ENCODE measurements around the gene CYGB. TPM values are rescaled to one million over a fixed set of nuclear protein-coding genes. Genes with fewer than 3 reads are reported as not detected.
A peak's percentile ranks its signal among the peaks of the same experiment; 100 is the strongest.

The CYGB gene
- total RNA-seq, 4 donors from 2014 or later: 5.8 to 81.7 (median 11.1) TPM

- no peak for DNase-seq
- Histone ChIP-seq H3K27me3 (peaks cover 0 to 3% of the 10 kb centered on the region in 2 donors), H3K27ac (no peak overlapping the region), H3K36me3 (no peaks in the 10 kb centered on the region), H3K9me3 (no peaks in the 10 kb centered on the region), H3K4me1 (peaks cover 0 to 52% (median 4%) of the 10 kb centered on the region in 4 donors), H3K4me3 (no peak overlapping the region)
- TF ChIP-seq POLR2A (IDR thresholded peaks at IDR 0.05) (no peak), CTCF (IDR thresholded peaks at IDR 0.05) (no peak)
Measured at GRCh38 chr17:76543482-76543825, 5.9 kb upstream of the CYGB start.

- H3K9me3 ChIP-seq: no peaks in the 10 kb centered on the region
- H3K27ac ChIP-seq: no peak overlapping the region
- peaks cover 0 to 8% of the 10 kb centered on the region in 2 donors for H3K27me3 ChIP-seq
- no peaks in the 10 kb centered on the region for H3K36me3 ChIP-seq
- H3K4me3 ChIP-seq: no peak overlapping the region
- DNase-seq: no peak
- H3K4me1 ChIP-seq: peaks cover 0 to 57% (median 6%) of the 10 kb centered on the region in 4 donors
- TF ChIP-seq CTCF (IDR thresholded peaks at IDR 0.05): no peak
- TF ChIP-seq POLR2A (IDR thresholded peaks at IDR 0.05): no peak
Measured at GRCh38 chr17:76542984-76543383, 5.5 kb upstream of the CYGB start.

GRCh38 chr17:76542566-76542971 is 5.1 kb upstream of the CYGB start:
- H3K36me3 ChIP-seq: no peaks in the 10 kb centered on the region
- no peak for TF ChIP-seq POLR2A (IDR thresholded peaks at IDR 0.05)
- no peak for TF ChIP-seq CTCF (IDR thresholded peaks at IDR 0.05)
- DNase-seq: no peak
- H3K4me1 ChIP-seq: peaks cover 0 to 61% (median 9%) of the 10 kb centered on the region in 4 donors
- no peaks in the 10 kb centered on the region for H3K9me3 ChIP-seq
- no peak overlapping the region for H3K4me3 ChIP-seq
- H3K27me3 ChIP-seq: peaks cover 0 to 12% of the 10 kb centered on the region in 2 donors
- no peak overlapping the region for H3K27ac ChIP-seq

GRCh38 chr17:76541739-76542454 is 4.4 kb upstream of the CYGB start:
- no peak for DNase-seq
- Histone ChIP-seq H3K4me1 (peaks cover 0 to 60% (median 7%) of the 10 kb centered on the region in 4 donors), H3K9me3 (no peaks in the 10 kb centered on the region), H3K27me3 (peaks cover 0 to 16% of the 10 kb centered on the region in 2 donors), H3K36me3 (no peaks in the 10 kb centered on the region), H3K4me3 (no peak overlapping the region), H3K27ac (no peak overlapping the region)
- TF ChIP-seq CTCF (IDR thresholded peaks at IDR 0.05): no peak
- no peak for TF ChIP-seq POLR2A (IDR thresholded peaks at IDR 0.05)

- TF ChIP-seq CTCF (IDR thresholded peaks at IDR 0.05) (peak in 3 of 6 experiments; percentile 23 to 26 (median 23)), POLR2A (IDR thresholded peaks at IDR 0.05) (no peak)
- DNase-seq: peak; percentile 54 to 90 (median 82)
- peak overlapping the region in 3 of 4 donors; percentile 52 to 66 (median 54) for H3K27ac ChIP-seq
- no peaks in the 10 kb centered on the region for H3K9me3 ChIP-seq
- H3K27me3 ChIP-seq: peaks cover 0 to 16% of the 10 kb centered on the region in 2 donors
- peak overlapping the region in 2 of 4 donors; percentile 39 to 48 for H3K4me3 ChIP-seq
- H3K4me1 ChIP-seq: peaks cover 0 to 47% (median 7%) of the 10 kb centered on the region in 4 donors
- no peaks in the 10 kb centered on the region for H3K36me3 ChIP-seq
Measured at GRCh38 chr17:76540381-76541300, 3.1 kb upstream of the CYGB start.
